Tibial nerve (tissue), 4 donors: ENCODE measurements around the gene ZFYVE1. TPM values are rescaled to one million over a fixed set of nuclear protein-coding genes. Genes with fewer than 3 reads are reported as not detected.

Source experiments
- DNase-seq, 2 donors: peaks; one replicate each; pipeline ENCODE4 v3.0.0-alpha.2; 2019; ENCODE audit warnings: low spot score in 2 of 2
- H3K27ac ChIP-seq, 4 donors: fragments of 200-600 bp; sonication (generic) in 3 of 4; one replicate each; pipeline ENCODE4 v1.5.1; 2017 to 2019; ENCODE audit warnings: mild to moderate bottlenecking in 1 of 4
- H3K27me3 ChIP-seq, 2 donors: fragments of 200-600 bp; sonication (generic) in 1 of 2; one replicate each; pipeline versions ENCODE4 v1.5.1 to v1.6.0; 2017 to 2019
- H3K36me3 ChIP-seq, 3 donors: fragments of 200-600 bp; sonication (generic); one replicate each; pipeline ENCODE4 v1.5.1; 2018 to 2019
- H3K4me1 ChIP-seq, 4 donors: fragments of 200-600 bp; sonication (generic) in 3 of 4; one replicate each; pipeline ENCODE4 v1.5.1; 2017 to 2019
- H3K4me3 ChIP-seq, 4 donors: fragments of 200-600 bp; sonication (generic) in 3 of 4; one replicate each; pipeline ENCODE4 v1.5.1; 2017 to 2019; ENCODE audit warnings: mild to moderate bottlenecking in 1 of 4, moderate library complexity in 1 of 4
- H3K9me3 ChIP-seq, 4 donors: fragments of 200-600 bp; sonication (generic) in 3 of 4; one replicate each; pipeline ENCODE4 v1.5.1; 2017 to 2019
- CTCF ChIP-seq, 5 experiments: fragments of 200-600 bp in 3 of 5; fragments of 450-650 bp in 2 of 5; sonication (generic) in 3 of 5; IDR thresholded peaks; one replicate each; pipeline ENCODE4 v1.5.1; 2016 to 2019; ENCODE audit warnings: antibody characterized with exemption in 5 of 5, mild to moderate bottlenecking in 3 of 5, moderate library complexity in 2 of 5
- EP300 ChIP-seq, 2 donors: sonication (generic); formaldehyde crosslinking; IDR thresholded peaks; one replicate each; pipeline ENCODE4 v1.6.1; 2017; ENCODE audit warnings: antibody characterized with exemption in 2 of 2, mild to moderate bottlenecking in 1 of 2
- POLR2A ChIP-seq, 2 donors: fragments of 450-650 bp; IDR thresholded peaks; one replicate each; pipeline ENCODE4 v1.6.1; 2017; ENCODE audit warnings: antibody characterized with exemption in 2 of 2, mild to moderate bottlenecking in 2 of 2, moderate library complexity in 2 of 2
- WGBS, 2 donors: methylation state at CpG; one replicate each; pipeline ENCODE4 v1.1.5; 2018; 5-methylcytosine and 5-hydroxymethylcytosine counted together
- total RNA-seq, 4 donors: library from RNA; depleted of rRNA; stranded (reverse); fragments of >200 nt; gene quantifications; one replicate each; pipeline ENCODE4 v1.1.0, GENCODE V29; 2016

The ZFYVE1 gene
- total RNA-seq, 4 donors from 2014 or later: 16.5 to 30.3 (median 23.0) TPM

GRCh38 chr14:72939630-72940029, 87.3 kb downstream of the ZFYVE1 start:
- no peak for TF ChIP-seq EP300 (IDR thresholded peaks at IDR 0.05)
- no peak for TF ChIP-seq POLR2A (IDR thresholded peaks at IDR 0.05)
- no peak for TF ChIP-seq CTCF (IDR thresholded peaks at IDR 0.05)
- no peak overlapping the region for H3K27ac ChIP-seq
- no peak for DNase-seq
- peaks cover 3 to 70% (median 8%) of the 10 kb centered on the region in 3 donors for H3K36me3 ChIP-seq
- no peaks in the 10 kb centered on the region for H3K4me1 ChIP-seq
- H3K4me3 ChIP-seq: no peak overlapping the region
- no peaks in the 10 kb centered on the region for H3K27me3 ChIP-seq
- no peaks in the 10 kb centered on the region for H3K9me3 ChIP-seq
- WGBS, 2 donors: 64 to 71% methylated on average over 11 to 13 of the region's 13 CpGs

DNA sequence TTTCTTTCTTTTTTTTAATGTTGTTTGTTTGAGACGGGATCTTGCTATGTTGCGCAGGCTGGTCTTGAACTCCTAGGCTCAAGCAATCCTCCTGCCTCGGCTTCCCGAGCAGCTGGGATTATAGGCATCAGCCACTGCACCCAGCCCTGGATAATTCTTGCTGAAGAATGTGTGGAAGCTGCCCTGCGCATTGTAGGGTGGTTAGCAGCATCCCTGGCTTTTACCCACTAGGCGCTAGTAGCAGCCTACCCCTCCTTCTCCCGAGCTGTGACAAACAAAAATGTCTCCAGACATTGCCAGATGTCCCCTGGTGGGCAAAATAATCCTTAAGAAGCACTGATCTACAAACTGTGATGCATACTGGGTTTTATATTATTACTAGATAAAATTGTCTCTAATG, 94.0 kb downstream of the ZFYVE1 start:
- H3K9me3 ChIP-seq: no peaks in the 10 kb centered on the region
- H3K4me1 ChIP-seq: no peaks in the 10 kb centered on the region
- H3K27ac ChIP-seq: no peak overlapping the region
- H3K27me3 ChIP-seq: no peaks in the 10 kb centered on the region
- no peak for DNase-seq
- 75 to 86% methylated on average over 7 of the region's 7 CpGs for WGBS, 2 donors
- no peak for TF ChIP-seq POLR2A (IDR thresholded peaks at IDR 0.05)
- TF ChIP-seq EP300 (IDR thresholded peaks at IDR 0.05): no peak
- TF ChIP-seq CTCF (IDR thresholded peaks at IDR 0.05): no peak
- peaks cover 0 to 4% (median 2%) of the 10 kb centered on the region in 3 donors for H3K36me3 ChIP-seq
- H3K4me3 ChIP-seq: no peak overlapping the region

- no peaks in the 10 kb centered on the region for H3K27me3 ChIP-seq
- no peak for TF ChIP-seq CTCF (IDR thresholded peaks at IDR 0.05)
- no peak for TF ChIP-seq EP300 (IDR thresholded peaks at IDR 0.05)
- TF ChIP-seq POLR2A (IDR thresholded peaks at IDR 0.05): no peak
- no peaks in the 10 kb centered on the region for H3K9me3 ChIP-seq
- WGBS, 2 donors: 95 to 96% methylated on average over 43 of the region's 43 CpGs
- no peak for DNase-seq
- H3K4me3 ChIP-seq: no peak overlapping the region
- peaks cover 0 to 17% (median 6%) of the 10 kb centered on the region in 4 donors for H3K4me1 ChIP-seq
- peaks cover 0 to 2% (median 0%) of the 10 kb centered on the region in 3 donors for H3K36me3 ChIP-seq
- no peak overlapping the region for H3K27ac ChIP-seq
These were observed 97.4 kb downstream of the ZFYVE1 start for GRCh38 chr14:72929316-72930080.

- DNase-seq: no peak
- WGBS, 2 donors: 80 to 90% methylated on average over 1 to 9 of the region's 21 CpGs
These were observed 98.0 kb downstream of the ZFYVE1 start for GRCh38 chr14:72928872-72929271.

More at GRCh38 chr14:72928872-72929271, 98.0 kb downstream of the ZFYVE1 start:
- Histone ChIP-seq H3K27me3 (no peaks in the 10 kb centered on the region), H3K36me3 (peaks cover 0 to 2% (median 0%) of the 10 kb centered on the region in 3 donors), H3K4me3 (no peak overlapping the region), H3K27ac (no peak overlapping the region), H3K4me1 (peaks cover 0 to 17% (median 6%) of the 10 kb centered on the region in 4 donors), H3K9me3 (no peaks in the 10 kb centered on the region)
- TF ChIP-seq POLR2A (IDR thresholded peaks at IDR 0.05) (no peak), CTCF (IDR thresholded peaks at IDR 0.05) (no peak), EP300 (IDR thresholded peaks at IDR 0.05) (no peak)
